SU-DHL-6 (cell line): Measurements from ENCODE around the gene MCM3.

Source experiments
- CTCF ChIP-seq: fragments of 200-600 bp; sonication (generic); IDR thresholded peaks from one replicate; pipeline ENCODE4 v1.5.1; 2017; ENCODE audit warnings: antibody characterized with exemption, mild to moderate bottlenecking, low read length, moderate library complexity; ENCODE audit not compliant: insufficient read depth, poor library complexity, severe bottlenecking
- EZH2phosphoT487 ChIP-seq: fragments of 200-600 bp; sonication (generic), shearing (Covaris generic); conservative IDR thresholded peaks from 2 replicates; pipeline ENCODE4 v1.6.1; 2018; ENCODE audit warnings: mild to moderate bottlenecking, antibody characterized with exemption, low read length, moderate library complexity, mixed read lengths

- no peak for TF ChIP-seq CTCF
- no peak for TF ChIP-seq EZH2phosphoT487
These were observed 39.1 kb downstream of the MCM3 start for GRCh38 chr6:52245425-52245824.
